Kidney (tissue), 14 donors: ENCODE results near the gene EQTN. TPM values are rescaled to one million over a fixed set of nuclear protein-coding genes. Genes with fewer than 3 reads are reported as not detected.
"Not testable (repeated sequence)": the region's sequence is repeated elsewhere in the genome, so short reads cannot be mapped to it uniquely, and the experiment has no call there.

Source experiments
- DNase-seq, 5 donors: peaks; one replicate each; pipeline ENCODE4 v3.0.0-alpha.2; 2013 to 2020
- FAIRE-seq: peaks from 2 replicates; lab custom pipeline; 2012; peaks lifted over from hg19 to GRCh38; lab: Jason Lieb, UNC
- H3K27ac ChIP-seq, 2 donors: one replicate each; pipeline ENCODE4 v1.7.0; 2013; ENCODE audit warnings: low read depth in 2 of 2, low read length in 2 of 2, inconsistent platforms in 1 of 2
- H3K27me3 ChIP-seq: one replicate; pipeline ENCODE4 v1.7.1; 2013; ENCODE audit warnings: low read length, inconsistent platforms; ENCODE audit not compliant: control insufficient read depth, insufficient read depth
- H3K36me3 ChIP-seq, 3 donors: one replicate each; pipeline versions ENCODE4 v1.7.0 to v1.7.1; 2013; ENCODE audit warnings: low read length in 3 of 3, control low read depth in 1 of 3, inconsistent platforms in 1 of 3; ENCODE audit not compliant: insufficient read depth in 3 of 3, control insufficient read depth in 2 of 3
- H3K4me1 ChIP-seq, 3 donors: one replicate each; pipeline versions ENCODE4 v1.7.0 to v1.7.1; 2013; ENCODE audit warnings: low read length in 3 of 3, inconsistent platforms in 1 of 3, low read depth in 1 of 3; ENCODE audit not compliant: control insufficient read depth in 2 of 3, insufficient read depth in 2 of 3
- H3K4me3 ChIP-seq, 3 donors: one replicate each; pipeline versions ENCODE4 v1.7.0 to v1.8.1; 2013; ENCODE audit warnings: low read length in 3 of 3, control low read depth in 1 of 3, inconsistent platforms in 1 of 3
- H3K9ac ChIP-seq, 3 donors: one replicate each; pipeline versions ENCODE4 v1.7.0 to v1.7.1; 2013; ENCODE audit warnings: low read length in 3 of 3, control low read depth in 1 of 3, inconsistent platforms in 1 of 3
- H3K9me3 ChIP-seq, 3 donors: one replicate each; pipeline versions ENCODE4 v1.7.0 to v1.7.1; 2013; ENCODE audit warnings: low read length in 3 of 3, control low read depth in 1 of 3, inconsistent platforms in 1 of 3; ENCODE audit not compliant: control insufficient read depth in 2 of 3, insufficient read depth in 1 of 3
- CTCF ChIP-seq: IDR thresholded peaks from 3 replicates; pipeline ENCODE4 v1.5.1; 2012; ENCODE audit warnings: mild to moderate bottlenecking, moderate library complexity, borderline replicate concordance; ENCODE audit not compliant: insufficient read depth; ENCODE audit errors: extremely low read depth
- intact Hi-C: fragments of 100-400 bp; cut with DNase I; formaldehyde crosslinking; loops from one replicate; pipeline ENCODE4 v1.11.1; 2022
- polyA plus RNA-seq: library from polyadenylated mRNA; stranded (reverse); fragments of 350-450 nt; fragmentation: Illumina TruSeq; extraction: RNeasy Lipid Tissue Mini Kit (QIAGEN cat#74804); gene quantifications from one replicate; pipeline ENCODE4 v1.2.3, GENCODE V29; 2014; ENCODE audit warnings: low read depth, low replicate concordance; ENCODE audit not compliant: insufficient read depth
- total RNA-seq: library from RNA; stranded (reverse); fragmentation: NEBNext Ultra II Directional; extraction: Animal tissue kit (Norgen Biotek cat#: 25700); gene quantifications from one replicate; pipeline ENCODE4 v1.2.1, GENCODE V29; 2021
- donor health status: control.
- donor health status: control.
- donor health status: control.
- donor health status: control.
- donor health status: control.
- donor health status: DM: yes; HTN: yes; CAD: no.
- donor health status: Normal renal cell carcinoma (clear cell type).

The EQTN gene
- total and polyA plus RNA-seq, 2 donors from 2014 or later = 1.4 TPM; not detected in 1

GRCh38 chr9:27248702-27249101, 48.2 kb downstream of the EQTN start:
- no peaks in the 10 kb centered on the region for H3K9me3 ChIP-seq
- H3K9ac ChIP-seq = no peak overlapping the region
- H3K36me3 ChIP-seq = no peaks in the 10 kb centered on the region
- no peak overlapping the region for H3K4me3 ChIP-seq
- no peaks in the 10 kb centered on the region for H3K27me3 ChIP-seq
- intact Hi-C loops = no loop called here
- DNase-seq = no peak
- H3K27ac ChIP-seq = no peak overlapping the region
- no peak for TF ChIP-seq CTCF
- no peak for FAIRE-seq
- no peaks in the 10 kb centered on the region for H3K4me1 ChIP-seq

GRCh38 chr9:27247756-27248155, 49.2 kb downstream of the EQTN start:
- Histone ChIP-seq H3K9ac (no peak overlapping the region), H3K4me3 (no peak overlapping the region), H3K27me3 (no peaks in the 10 kb centered on the region), H3K4me1 (no peaks in the 10 kb centered on the region), H3K27ac (no peak overlapping the region), H3K36me3 (no peaks in the 10 kb centered on the region), H3K9me3 (no peaks in the 10 kb centered on the region)
- FAIRE-seq (no peak), DNase-seq (peak in 3 of 5 donors; percentile 16 to 58 (median 49))
- intact Hi-C loops = no loop called here
- TF ChIP-seq CTCF = peak; percentile 36

- H3K27ac ChIP-seq, H3K4me1 ChIP-seq, intact Hi-C loops, H3K27me3 ChIP-seq, FAIRE-seq, H3K9ac ChIP-seq, H3K36me3 ChIP-seq, DNase-seq, H3K4me3 ChIP-seq: not testable (repeated sequence)
- peaks cover 0 to 16% (median 6%) of the 10 kb centered on the region in 3 donors for H3K9me3 ChIP-seq
Measured at GRCh38 chr9:27239648-27240047, 57.3 kb downstream of the EQTN start.

Other genes with a start within 250 kb of the EQTN start
- 32.6 TPM for gene TEK, start 187.9 kb downstream of the EQTN start, total RNA-seq
- gene TEK, start 187.9 kb downstream of the EQTN start, polyA plus RNA-seq = 16.1 TPM
- not detected for gene IFNK, start 227.1 kb upstream of the EQTN start, total RNA-seq
- gene IFNK, start 227.1 kb upstream of the EQTN start, polyA plus RNA-seq = not detected
- 22.5 TPM for gene MOB3B, start 232.7 kb upstream of the EQTN start, total RNA-seq
- gene MOB3B, start 232.7 kb upstream of the EQTN start, polyA plus RNA-seq = 5.9 TPM